GM19372 (cell line): ENCODE results near the gene CROCC.
"Not testable (repeated sequence)": the region's sequence is repeated elsewhere in the genome, so short reads cannot be mapped to it uniquely, and the experiment has no call there.

Experiments
- ATAC-seq: cut with Tn5 transposase; IDR thresholded peaks from one replicate; pipeline ENCODE4 v1.9.1; 2021; ENCODE audit warnings: mild to moderate bottlenecking, low read depth, moderate library complexity; ENCODE audit not compliant: unreplicated experiment

The CROCC gene

GRCh38 chr1:16914928-16915626, 6.7 kb upstream of the CROCC start:
- not testable (repeated sequence) for ATAC-seq

GRCh38 chr1:16915627-16915973, 6.1 kb upstream of the CROCC start:
- no peak for ATAC-seq

- ATAC-seq, result not testable (repeated sequence)
These were observed 5.5 kb upstream of the CROCC start for GRCh38 chr1:16916036-16916880.

- no peak for ATAC-seq
These were observed 3.4 kb upstream of the CROCC start for GRCh38 chr1:16918371-16918770.

GRCh38 chr1:16918936-16919665, 2.6 kb upstream of the CROCC start:
- ATAC-seq, result not testable (repeated sequence)

GRCh38 chr1:16920951-16921350, 780 bp upstream of the CROCC start:
- no peak for ATAC-seq

GRCh38 chr1:16922466-16922865, 735 bp downstream of the CROCC start:
- no peak for ATAC-seq

- ATAC-seq, result no peak
These were observed 1.2 kb downstream of the CROCC start for GRCh38 chr1:16922885-16923431.

GRCh38 chr1:16924216-16924918, 2.6 kb downstream of the CROCC start:
- ATAC-seq, result no peak

GRCh38 chr1:16924919-16925477, 3.3 kb downstream of the CROCC start:
- ATAC-seq, result no peak

- no peak for ATAC-seq
These were observed 4.1 kb downstream of the CROCC start for GRCh38 chr1:16925635-16926490.

- no peak for ATAC-seq
These were observed 4.9 kb downstream of the CROCC start for GRCh38 chr1:16926491-16927073.

- no peak for ATAC-seq
These were observed 5.5 kb downstream of the CROCC start for GRCh38 chr1:16927256-16927655.

- ATAC-seq, result no peak
These were observed 6.2 kb downstream of the CROCC start for GRCh38 chr1:16927711-16928485.

GRCh38 chr1:16929146-16930041, 7.7 kb downstream of the CROCC start:
- not testable (repeated sequence) for ATAC-seq

- not testable (repeated sequence) for ATAC-seq
These were observed 9.6 kb downstream of the CROCC start for GRCh38 chr1:16931206-16931934.
